ENCODE data around the gene GRB10. TPM values are rescaled to one million over a fixed set of nuclear protein-coding genes. Genes with fewer than 3 reads are reported as not detected.

Gene GRB10
- total RNA-seq, 1 donor from 2014 or later = 33.9 TPM

GRCh38 chr7:50554431-50555322 is 228.0 kb downstream of the GRB10 start:
- no peak for TF ChIP-seq CTCF (IDR thresholded peaks at IDR 0.05)
- no peak for TF ChIP-seq EZH2 (IDR thresholded peaks at IDR 0.05)
- no peak for TF ChIP-seq EZH2phosphoT487 (IDR thresholded peaks at IDR 0.05)
- no peak overlapping the region for H3K27ac Mint-ChIP-seq
- no peaks in the 10 kb centered on the region for H3K36me3 ChIP-seq

GRCh38 chr7:50553973-50554372 is 228.7 kb downstream of the GRB10 start:
- Histone ChIP-seq H3K4me3 (no peak overlapping the region), H3K27ac (no peak overlapping the region)
- peaks cover 59% of the 10 kb centered on the region for H3K4me1 Mint-ChIP-seq

More at GRCh38 chr7:50554431-50555322, 228.0 kb downstream of the GRB10 start:
- Histone ChIP-seq H3K79me2 (ENCODE audit: low read depth) (no peaks in the 10 kb centered on the region), H3K4me2 (no peak overlapping the region), H3K9ac (no peak overlapping the region), H3K4me1 (peaks cover 26% of the 10 kb centered on the region), H3K27me3 (no peaks in the 10 kb centered on the region), H3K9me3 (ENCODE audit: low read depth) (no peaks in the 10 kb centered on the region), H2AFZ (replicated peaks) (no peak overlapping the region), H3K27ac (no peak overlapping the region), H4K20me1 (ENCODE audit: low read depth) (no peaks in the 10 kb centered on the region), H3K4me3 (no peak overlapping the region), H3F3A (ENCODE audit: low read depth) (peaks cover 10% of the 10 kb centered on the region)
- H3K4me1 Mint-ChIP-seq = peaks cover 64% of the 10 kb centered on the region
- peaks cover 22% of the 10 kb centered on the region for H3K27me3 Mint-ChIP-seq (ENCODE audit: insufficient read depth, low read depth)
- H3K36me3 Mint-ChIP-seq = no peaks in the 10 kb centered on the region
- H3K4me3 Mint-ChIP-seq = no peak overlapping the region
- peaks cover 3% of the 10 kb centered on the region for H3K9me3 Mint-ChIP-seq
- no peak for DNase-seq (ENCODE audit: low spot score)

GRCh38 chr7:50552921-50553320 is 229.8 kb downstream of the GRB10 start:
- no peak overlapping the region for H3K9ac ChIP-seq
- no peaks in the 10 kb centered on the region for H3K27me3 ChIP-seq
- H3K4me1 Mint-ChIP-seq = peaks cover 48% of the 10 kb centered on the region
- H3K4me3 Mint-ChIP-seq = no peak overlapping the region
- H3K36me3 Mint-ChIP-seq = no peaks in the 10 kb centered on the region
- H3K4me3 ChIP-seq = no peak overlapping the region
- H3K79me2 ChIP-seq (ENCODE audit: low read depth) = no peaks in the 10 kb centered on the region
- DNase-seq (ENCODE audit: low spot score) = peak; percentile 82
- H3K36me3 ChIP-seq = no peaks in the 10 kb centered on the region
- H4K20me1 ChIP-seq (ENCODE audit: low read depth) = no peaks in the 10 kb centered on the region
- H3K27me3 Mint-ChIP-seq (ENCODE audit: insufficient read depth, low read depth) = peaks cover 22% of the 10 kb centered on the region
- no peak overlapping the region for H2AFZ ChIP-seq (replicated peaks)
- no peaks in the 10 kb centered on the region for H3K9me3 Mint-ChIP-seq
- peaks cover 10% of the 10 kb centered on the region for H3F3A ChIP-seq (ENCODE audit: low read depth)
- no peak overlapping the region for H3K27ac ChIP-seq
- TF ChIP-seq CTCF (IDR thresholded peaks at IDR 0.05) (no peak), EZH2 (IDR thresholded peaks at IDR 0.05) (no peak), EZH2phosphoT487 (IDR thresholded peaks at IDR 0.05) (no peak)
- no peak overlapping the region for H3K4me2 ChIP-seq
- no peaks in the 10 kb centered on the region for H3K9me3 ChIP-seq (ENCODE audit: low read depth)
- no peak overlapping the region for H3K27ac Mint-ChIP-seq
- peaks cover 26% of the 10 kb centered on the region for H3K4me1 ChIP-seq

More at GRCh38 chr7:50553973-50554372, 228.7 kb downstream of the GRB10 start:
- Histone ChIP-seq H3K4me2 (no peak overlapping the region), H3K4me1 (peaks cover 26% of the 10 kb centered on the region), H3F3A (ENCODE audit: low read depth) (peaks cover 10% of the 10 kb centered on the region), H4K20me1 (ENCODE audit: low read depth) (no peaks in the 10 kb centered on the region), H3K9me3 (ENCODE audit: low read depth) (no peaks in the 10 kb centered on the region), H3K9ac (no peak overlapping the region), H3K36me3 (no peaks in the 10 kb centered on the region), H3K79me2 (ENCODE audit: low read depth) (no peaks in the 10 kb centered on the region), H3K27me3 (no peaks in the 10 kb centered on the region), H2AFZ (replicated peaks) (no peak overlapping the region)
- Mint-ChIP-seq H3K4me3 (no peak overlapping the region), H3K27me3 (ENCODE audit: insufficient read depth, low read depth) (peaks cover 22% of the 10 kb centered on the region), H3K9me3 (peaks cover under 1% of the 10 kb centered on the region), H3K36me3 (no peaks in the 10 kb centered on the region), H3K27ac (peak overlapping the region; percentile 8)
- no peak for DNase-seq (ENCODE audit: low spot score)
- no peak for TF ChIP-seq EZH2phosphoT487 (IDR thresholded peaks at IDR 0.05)
- TF ChIP-seq EZH2 (IDR thresholded peaks at IDR 0.05) = no peak
- no peak for TF ChIP-seq CTCF (IDR thresholded peaks at IDR 0.05)

Measured in neural progenitor cell (in vitro differentiated cells).